AG04450 (cell line): ENCODE data around the gene SLC16A7. TPM values are rescaled to one million over a fixed set of nuclear protein-coding genes. Genes with fewer than 3 reads are reported as not detected.

ENCODE experiments used
- CTCF ChIA-PET: fragments of 300-600, 350-600 bp; formaldehyde crosslinking; extraction: SDS; loops from one replicate; lab custom pipeline; 2022; ENCODE audit warnings: antibody characterized with exemption, inconsistent platforms; lab: Charles Lee
- POLR2A ChIA-PET: fragments of 350-600 bp; formaldehyde crosslinking; extraction: SDS; loops from one replicate; lab custom pipeline; 2021; ENCODE audit warnings: antibody characterized with exemption, inconsistent platforms; lab: Yijun Ruan, JAX
- DNase-seq: peaks from one replicate; pipeline ENCODE4 v3.0.0-alpha.2; 2011; ENCODE audit warnings: low read depth, low spot score
- H3K27ac ChIP-seq: one replicate; pipeline ENCODE4 v1.5.1; 2012; ENCODE audit warnings: low read depth, low read length, control low read depth
- H3K27me3 ChIP-seq: one replicate; pipeline ENCODE4 v1.6.0; 2012; ENCODE audit warnings: low read length; ENCODE audit not compliant: control insufficient read depth, insufficient read depth
- H3K4me3 ChIP-seq: 2 replicates; pipeline ENCODE4 v1.5.1; 2011; ENCODE audit warnings: mild to moderate bottlenecking, low read depth, low read length, control low read depth
- H3K9me3 ChIP-seq: 2 replicates; pipeline ENCODE4 v1.5.1; 2012; ENCODE audit warnings: low read length; ENCODE audit not compliant: control insufficient read depth, insufficient read depth
- polyA plus RNA-seq: library from polyadenylated mRNA; depleted of rRNA; stranded (reverse); fragments of >200 nt; gene quantifications from 2 replicates; pipeline ENCODE4 v1.2.3, GENCODE V29; 2011
- TF ChIP-seq, protein P1 (sequence below): IDR thresholded peaks from 2 replicates; pipeline ENCODE4 v1.5.1; 2011; ENCODE audit warnings: low read depth, low read length, control low read depth, inconsistent platforms

SLC16A7 gene
- polyA plus RNA-seq, 1 experiment, result 9.3 TPM

DNA sequence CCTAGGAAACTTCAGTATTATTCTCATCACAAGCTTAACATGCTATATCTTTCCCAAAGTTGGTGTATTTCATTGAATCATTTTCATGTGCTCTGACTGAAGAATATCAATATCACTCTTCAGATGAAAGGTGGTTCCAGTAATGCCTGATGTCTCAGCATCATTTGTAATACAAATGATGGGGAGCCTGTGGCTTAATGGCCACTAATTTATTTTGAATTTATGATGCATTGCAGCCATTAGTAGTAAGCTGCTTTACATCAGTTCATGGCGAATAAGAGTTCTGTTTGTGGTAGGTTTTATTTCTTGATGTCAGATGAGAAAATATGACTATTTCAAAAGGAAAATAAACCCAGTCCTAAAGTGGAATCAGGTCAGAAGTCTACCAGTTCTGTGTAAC, 139.4 kb downstream of the SLC16A7 start:
- ChIA-PET POLR2A (no interaction called here), CTCF (no interaction called here)
- H3K27me3 ChIP-seq, result no peaks in the 10 kb centered on the region
- H3K9me3 ChIP-seq, result no peaks in the 10 kb centered on the region
- no peak for DNase-seq
- TF ChIP-seq, protein P1, sequence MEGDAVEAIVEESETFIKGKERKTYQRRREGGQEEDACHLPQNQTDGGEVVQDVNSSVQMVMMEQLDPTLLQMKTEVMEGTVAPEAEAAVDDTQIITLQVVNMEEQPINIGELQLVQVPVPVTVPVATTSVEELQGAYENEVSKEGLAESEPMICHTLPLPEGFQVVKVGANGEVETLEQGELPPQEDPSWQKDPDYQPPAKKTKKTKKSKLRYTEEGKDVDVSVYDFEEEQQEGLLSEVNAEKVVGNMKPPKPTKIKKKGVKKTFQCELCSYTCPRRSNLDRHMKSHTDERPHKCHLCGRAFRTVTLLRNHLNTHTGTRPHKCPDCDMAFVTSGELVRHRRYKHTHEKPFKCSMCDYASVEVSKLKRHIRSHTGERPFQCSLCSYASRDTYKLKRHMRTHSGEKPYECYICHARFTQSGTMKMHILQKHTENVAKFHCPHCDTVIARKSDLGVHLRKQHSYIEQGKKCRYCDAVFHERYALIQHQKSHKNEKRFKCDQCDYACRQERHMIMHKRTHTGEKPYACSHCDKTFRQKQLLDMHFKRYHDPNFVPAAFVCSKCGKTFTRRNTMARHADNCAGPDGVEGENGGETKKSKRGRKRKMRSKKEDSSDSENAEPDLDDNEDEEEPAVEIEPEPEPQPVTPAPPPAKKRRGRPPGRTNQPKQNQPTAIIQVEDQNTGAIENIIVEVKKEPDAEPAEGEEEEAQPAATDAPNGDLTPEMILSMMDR, result no peak
- no peak overlapping the region for H3K4me3 ChIP-seq
- no peak overlapping the region for H3K27ac ChIP-seq

DNA sequence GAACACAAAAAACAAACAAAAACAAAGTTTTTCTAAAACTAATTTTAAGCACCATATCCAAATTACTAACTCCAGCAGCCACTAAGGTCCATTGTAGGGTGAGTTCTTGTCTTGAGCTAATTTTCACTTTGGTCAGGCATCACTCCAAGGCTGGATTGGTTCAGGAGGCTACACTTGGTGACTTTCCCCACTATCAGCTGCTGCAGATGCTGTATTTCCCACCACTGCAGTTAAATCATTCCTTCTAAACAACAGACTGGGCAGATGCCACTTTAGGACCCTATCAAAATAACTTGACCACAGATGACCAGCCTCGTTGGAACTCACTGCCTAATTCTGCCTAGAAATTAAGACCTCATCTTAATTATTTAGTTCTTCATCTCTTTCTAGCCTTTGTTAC, 140.5 kb downstream of the SLC16A7 start:
- Histone ChIP-seq H3K4me3 (no peak overlapping the region), H3K9me3 (no peaks in the 10 kb centered on the region), H3K27ac (peak overlapping the region; percentile 85), H3K27me3 (no peaks in the 10 kb centered on the region)
- DNase-seq, result no peak
- CTCF ChIA-PET, result no interaction called here
- POLR2A ChIA-PET, result no interaction called here
- TF ChIP-seq, protein P1, result no peak

DNA sequence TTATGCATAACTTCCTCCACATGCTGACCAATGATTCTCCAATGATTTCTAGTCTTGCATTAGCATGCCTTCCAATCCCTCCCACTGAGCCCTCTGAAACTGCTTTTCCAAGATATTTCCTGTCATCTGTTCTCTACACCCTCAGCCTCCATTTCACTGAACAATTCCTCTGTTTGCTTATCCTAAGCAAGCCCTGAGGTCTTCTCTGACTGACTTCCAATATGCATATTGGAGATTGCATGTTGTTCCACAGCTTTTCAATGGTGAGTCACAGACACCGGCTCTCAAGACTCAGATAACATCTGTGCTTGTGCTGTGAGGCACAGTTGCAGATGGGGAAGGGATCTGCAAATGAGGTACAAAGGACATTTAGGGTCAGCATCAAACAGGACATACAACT, 141.0 kb downstream of the SLC16A7 start:
- TF ChIP-seq, protein P1, result no peak
- no peaks in the 10 kb centered on the region for H3K27me3 ChIP-seq
- H3K27ac ChIP-seq, result peak overlapping the region; percentile 85
- POLR2A ChIA-PET, result no interaction called here
- DNase-seq, result peak; percentile 68
- H3K9me3 ChIP-seq, result no peaks in the 10 kb centered on the region
- CTCF ChIA-PET, result no interaction called here
- H3K4me3 ChIP-seq, result no peak overlapping the region

DNA sequence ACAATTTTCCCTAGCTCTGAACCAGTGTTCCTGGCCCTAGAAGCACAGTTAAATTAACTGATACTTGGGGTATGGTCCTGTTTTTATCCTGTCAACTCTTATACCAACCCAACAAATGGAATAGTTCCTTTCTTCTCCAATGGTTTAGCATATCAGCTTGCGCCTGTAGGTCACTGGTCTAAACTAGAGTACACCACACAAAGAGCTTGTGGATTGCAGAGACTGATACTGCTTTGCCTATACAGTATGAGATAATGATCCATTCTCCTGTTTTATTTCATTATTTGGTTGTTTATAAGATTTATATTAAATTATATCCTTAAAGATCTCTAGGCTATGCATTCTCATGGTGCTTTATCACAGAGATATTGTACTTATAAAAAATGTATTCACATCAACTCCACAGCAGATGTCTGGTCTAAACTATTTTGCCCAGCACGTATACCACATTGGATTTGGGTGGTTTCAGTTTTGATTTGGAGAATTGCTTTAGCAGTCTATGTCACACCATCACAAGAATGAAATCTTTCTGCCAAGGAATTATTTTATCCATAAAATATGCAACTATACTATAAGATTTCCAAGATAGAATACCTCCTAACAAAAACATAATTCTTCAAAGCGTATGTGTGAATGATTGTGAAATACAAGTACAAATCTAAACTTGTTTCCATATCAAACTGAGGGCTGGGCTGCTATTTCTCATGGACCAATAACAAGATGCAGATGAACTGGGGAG, 142.1 kb downstream of the SLC16A7 start:
- H3K4me3 ChIP-seq, result peak overlapping the region; percentile 20
- ChIA-PET POLR2A (no interaction called here), CTCF (no interaction called here)
- TF ChIP-seq, protein P1, result no peak
- no peaks in the 10 kb centered on the region for H3K9me3 ChIP-seq
- DNase-seq, result no peak
- no peaks in the 10 kb centered on the region for H3K27me3 ChIP-seq
- H3K27ac ChIP-seq, result no peak overlapping the region

DNA sequence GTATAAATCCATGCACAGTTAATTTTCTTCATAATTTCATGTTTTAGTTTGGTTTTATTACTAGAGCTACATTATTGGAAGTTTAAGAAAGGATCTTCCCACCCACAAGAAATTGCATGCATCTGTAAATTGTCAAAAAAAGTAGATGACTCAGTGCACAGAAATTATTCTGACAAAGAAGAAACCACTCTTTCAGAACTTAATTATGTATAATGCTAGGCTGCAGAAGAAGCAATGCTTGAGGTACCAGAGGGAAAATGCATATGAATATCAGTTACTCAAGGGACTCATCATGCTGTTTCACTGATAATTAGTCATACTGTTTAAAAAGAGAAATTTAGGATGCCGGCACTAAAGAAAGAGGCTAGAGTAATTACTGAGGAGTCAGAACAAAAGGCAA, 147.0 kb downstream of the SLC16A7 start:
- ChIA-PET POLR2A (no interaction called here), CTCF (interaction anchor here (0.6 kb wide), 1 partner anchor 19 kb away, joined by 3 read pairs; no protein-coding TSS in a partner anchor)
- Histone ChIP-seq H3K4me3 (no peak overlapping the region), H3K27me3 (no peaks in the 10 kb centered on the region), H3K9me3 (no peaks in the 10 kb centered on the region), H3K27ac (no peak overlapping the region)
- DNase-seq, result no peak
- TF ChIP-seq, protein P1, result no peak
